HG03342 (cell line): ENCODE results near the gene MKNK2.
"Not testable (repeated sequence)": the region's sequence is repeated elsewhere in the genome, so short reads cannot be mapped to it uniquely, and the experiment has no call there.

Experiments used
- ATAC-seq: cut with Tn5 transposase; IDR thresholded peaks from one replicate; pipeline ENCODE4 v1.9.1; 2021; ENCODE audit warnings: mild to moderate bottlenecking, moderate library complexity; ENCODE audit not compliant: unreplicated experiment

MKNK2 gene

GRCh38 chr19:1997353-1998233 is 53.5 kb downstream of the MKNK2 start:
- no peak for ATAC-seq

GRCh38 chr19:1992759-1993260 is 58.2 kb downstream of the MKNK2 start:
- ATAC-seq, result no peak

- no peak for ATAC-seq
Measured at GRCh38 chr19:1991018-1991913, 59.8 kb downstream of the MKNK2 start.

GRCh38 chr19:1990230-1991017 is 60.6 kb downstream of the MKNK2 start:
- no peak for ATAC-seq

GRCh38 chr19:1989513-1990229 is 61.4 kb downstream of the MKNK2 start:
- ATAC-seq, result no peak

GRCh38 chr19:1988464-1988863 is 62.6 kb downstream of the MKNK2 start:
- ATAC-seq, result not testable (repeated sequence)
